Loucy (cell line): ENCODE measurements around the gene ANKRD55.

Experiments
- H2AFZ ChIP-seq: fragments of 200-600 bp; sonication (generic); 2 replicates; pipeline ENCODE4 v1.6.0; 2016; ENCODE audit warnings: antibody characterized with exemption, mild to moderate bottlenecking, low read length, moderate library complexity
- H3F3A ChIP-seq: fragments of 200-600 bp; 2 replicates; pipeline ENCODE4 v1.6.0; 2016; ENCODE audit warnings: antibody characterized with exemption, low read depth, mild to moderate bottlenecking
- H3K27me3 ChIP-seq: fragments of 200-600 bp; sonication (generic); 2 replicates; pipeline ENCODE4 v1.6.1; 2014; ENCODE audit warnings: low read length, mild to moderate bottlenecking; ENCODE audit not compliant: insufficient read depth, poor library complexity, severe bottlenecking
- H3K36me3 ChIP-seq: fragments of 200-600 bp; sonication (generic); 2 replicates; pipeline ENCODE4 v1.6.1; 2016; ENCODE audit warnings: low read length; ENCODE audit not compliant: insufficient read depth
- H3K4me1 ChIP-seq: fragments of 200-600 bp; sonication (generic); 2 replicates; pipeline ENCODE4 v1.5.1; 2014; ENCODE audit warnings: low read length, mild to moderate bottlenecking; ENCODE audit not compliant: insufficient read depth, poor library complexity, severe bottlenecking
- H3K4me2 ChIP-seq: fragments of 200-600 bp; sonication (generic); 2 replicates; pipeline ENCODE4 v1.6.0; 2014; ENCODE audit warnings: antibody characterized with exemption, low read length, low read depth, mild to moderate bottlenecking; ENCODE audit not compliant: poor library complexity, severe bottlenecking
- H3K4me3 ChIP-seq: fragments of 200-600 bp; sonication (generic); 2 replicates; pipeline ENCODE4 v1.5.1; 2014; ENCODE audit warnings: low read length, mild to moderate bottlenecking, mixed read lengths; ENCODE audit not compliant: poor library complexity, severe bottlenecking
- H3K79me2 ChIP-seq: fragments of 200-600 bp; sonication (generic); 2 replicates; pipeline ENCODE4 v1.6.1; 2014; ENCODE audit warnings: low read length; ENCODE audit not compliant: insufficient read depth
- H3K9ac ChIP-seq: fragments of 200-600 bp; sonication (generic); 2 replicates; pipeline ENCODE4 v1.6.0; 2014; ENCODE audit warnings: mild to moderate bottlenecking, low read depth, low read length, moderate library complexity; ENCODE audit not compliant: poor library complexity, severe bottlenecking
- H3K9me2 ChIP-seq: fragments of 200-600 bp; sonication (generic); replicated peaks from 2 replicates; pipeline ENCODE4 v1.6.1; 2016; ENCODE audit warnings: low read depth, low read length, mixed read lengths
- H3K9me3 ChIP-seq: fragments of 200-600 bp; sonication (generic); 2 replicates; pipeline ENCODE4 v1.6.1; 2014; ENCODE audit warnings: mild to moderate bottlenecking, antibody characterized with exemption, low read length, low read depth; ENCODE audit not compliant: insufficient read depth
- H4K20me1 ChIP-seq: fragments of 200-600 bp; sonication (generic); 2 replicates; pipeline ENCODE4 v1.6.0; 2014; ENCODE audit warnings: antibody characterized with exemption, low read length, mild to moderate bottlenecking; ENCODE audit not compliant: insufficient read depth, poor library complexity, severe bottlenecking
- CTCF ChIP-seq: fragments of 200-600 bp; sonication (generic); conservative IDR thresholded peaks from 2 replicates; pipeline ENCODE4 v1.5.1; 2014; ENCODE audit warnings: mild to moderate bottlenecking, antibody characterized with exemption, low read length
- EZH2phosphoT487 ChIP-seq: fragments of 200-600 bp; IDR thresholded peaks from 2 replicates; pipeline ENCODE4 v1.6.1; 2018; ENCODE audit warnings: antibody characterized with exemption, mild to moderate bottlenecking, moderate library complexity, borderline replicate concordance

Gene ANKRD55

GRCh38 chr5:56175021-56175420 is 58.1 kb downstream of the ANKRD55 start:
- no peak for TF ChIP-seq EZH2phosphoT487
- TF ChIP-seq CTCF: no peak
- H3K79me2 ChIP-seq: no peaks in the 10 kb centered on the region
- H3K4me1 ChIP-seq: no peaks in the 10 kb centered on the region
- H3K9me3 ChIP-seq: no peaks in the 10 kb centered on the region
- H3K4me2 ChIP-seq: no peak overlapping the region
- no peak overlapping the region for H3K9ac ChIP-seq
- no peaks in the 10 kb centered on the region for H3K36me3 ChIP-seq
- H3F3A ChIP-seq: no peaks in the 10 kb centered on the region
- H4K20me1 ChIP-seq: no peaks in the 10 kb centered on the region
- H2AFZ ChIP-seq: no peak overlapping the region
- no peaks in the 10 kb centered on the region for H3K9me2 ChIP-seq
- H3K27me3 ChIP-seq: no peaks in the 10 kb centered on the region
- no peak overlapping the region for H3K4me3 ChIP-seq

GRCh38 chr5:56172241-56172640 is 60.9 kb downstream of the ANKRD55 start:
- H3K9ac ChIP-seq: no peak overlapping the region
- no peaks in the 10 kb centered on the region for H4K20me1 ChIP-seq
- H3K27me3 ChIP-seq: no peaks in the 10 kb centered on the region
- no peaks in the 10 kb centered on the region for H3F3A ChIP-seq
- no peaks in the 10 kb centered on the region for H3K9me2 ChIP-seq
- TF ChIP-seq CTCF: no peak
- TF ChIP-seq EZH2phosphoT487: no peak
- H3K4me2 ChIP-seq: no peak overlapping the region
- H3K4me3 ChIP-seq: no peak overlapping the region
- no peaks in the 10 kb centered on the region for H3K9me3 ChIP-seq
- H2AFZ ChIP-seq: no peak overlapping the region
- H3K36me3 ChIP-seq: no peaks in the 10 kb centered on the region
- H3K4me1 ChIP-seq: no peaks in the 10 kb centered on the region
- no peaks in the 10 kb centered on the region for H3K79me2 ChIP-seq

- Histone ChIP-seq H3K4me3 (no peak overlapping the region), H3F3A (no peaks in the 10 kb centered on the region), H3K27me3 (no peaks in the 10 kb centered on the region), H3K9ac (no peak overlapping the region), H3K79me2 (no peaks in the 10 kb centered on the region), H3K9me3 (no peaks in the 10 kb centered on the region), H3K36me3 (no peaks in the 10 kb centered on the region), H3K4me1 (no peaks in the 10 kb centered on the region), H2AFZ (no peak overlapping the region), H4K20me1 (no peaks in the 10 kb centered on the region), H3K4me2 (no peak overlapping the region), H3K9me2 (no peaks in the 10 kb centered on the region)
- no peak for TF ChIP-seq EZH2phosphoT487
- no peak for TF ChIP-seq CTCF
Measured at GRCh38 chr5:56170557-56170956, 62.6 kb downstream of the ANKRD55 start.
